NCI-H748 (cell line): ENCODE measurements around the gene DPH6.
"Not testable (repeated sequence)": the region's sequence is repeated elsewhere in the genome, so short reads cannot be mapped to it uniquely, and the experiment has no call there.

Source experiments
- DNase-seq: peaks from one replicate; lab custom pipeline; 2025; ENCODE audit not compliant: unreplicated experiment; lab: John Stamatoyannopoulos, UW

DPH6 gene

GRCh38 chr15:35545824-35546510, at the start of gene DPH6:
TSS of gene DPH6 (minus strand) at chr15:35546165. CDS start at chr15:35546141, 24 bp downstream.
- peak; percentile 48 for DNase-seq

GRCh38 chr15:35595656-35596055, 49.7 kb upstream of the DPH6 start:
- DNase-seq, result no peak

GRCh38 chr15:35591987-35592386, 46.0 kb upstream of the DPH6 start:
- DNase-seq, result not testable (repeated sequence)

GRCh38 chr15:35583863-35584528, 38.0 kb upstream of the DPH6 start:
- DNase-seq, result no peak

- no peak for DNase-seq
Observed at GRCh38 chr15:35580606-35581005, 34.6 kb upstream of the DPH6 start.

GRCh38 chr15:35567392-35567791, 21.4 kb upstream of the DPH6 start:
- no peak for DNase-seq

- DNase-seq, result no peak
Observed at GRCh38 chr15:35566991-35567390, 21.0 kb upstream of the DPH6 start.

GRCh38 chr15:35565901-35566300, 19.9 kb upstream of the DPH6 start:
- DNase-seq, result no peak

- DNase-seq, result no peak
Observed at GRCh38 chr15:35562641-35563040, 16.7 kb upstream of the DPH6 start.

- DNase-seq, result no peak
Observed at GRCh38 chr15:35561308-35561707, 15.3 kb upstream of the DPH6 start.

- DNase-seq, result no peak
Observed at GRCh38 chr15:35560870-35561269, 14.9 kb upstream of the DPH6 start.

- DNase-seq, result no peak
Observed at GRCh38 chr15:35560258-35560657, 14.3 kb upstream of the DPH6 start.

GRCh38 chr15:35559683-35560082, 13.7 kb upstream of the DPH6 start:
- no peak for DNase-seq

GRCh38 chr15:35557544-35557943, 11.6 kb upstream of the DPH6 start:
- no peak for DNase-seq

- no peak for DNase-seq
Observed at GRCh38 chr15:35557012-35557411, 11.0 kb upstream of the DPH6 start.

GRCh38 chr15:35555244-35555643, 9.3 kb upstream of the DPH6 start:
- no peak for DNase-seq

GRCh38 chr15:35550957-35551356, 5.0 kb upstream of the DPH6 start:
- no peak for DNase-seq

GRCh38 chr15:35549567-35549966, 3.6 kb upstream of the DPH6 start:
- DNase-seq, result no peak

GRCh38 chr15:35548435-35548834, 2.5 kb upstream of the DPH6 start:
- DNase-seq, result no peak

- no peak for DNase-seq
Observed at GRCh38 chr15:35547775-35548364, 1.9 kb upstream of the DPH6 start.

GRCh38 chr15:35546511-35547381, 781 bp upstream of the DPH6 start:
- DNase-seq, result no peak
